ENCODE data around the gene NMT2.

- TF ChIP-seq POLR2A (IDR thresholded peaks at IDR 0.05; ENCODE audit: extremely low read depth, insufficient read length): no peak
- no peak for TF ChIP-seq CTCF (IDR thresholded peaks at IDR 0.05; ENCODE audit: low read depth, low read length)
Measured at GRCh38 chr10:15150563-15150962, 17.9 kb downstream of the NMT2 start.

Measured in NB4 (cell line).